ENCODE data around the gene LLGL1. TPM values are rescaled to one million over a fixed set of nuclear protein-coding genes. Genes with fewer than 3 reads are reported as not detected.

LLGL1 gene
- total RNA-seq, 2 donors from 2014 or later = 66.3 to 69.3 TPM

DNA sequence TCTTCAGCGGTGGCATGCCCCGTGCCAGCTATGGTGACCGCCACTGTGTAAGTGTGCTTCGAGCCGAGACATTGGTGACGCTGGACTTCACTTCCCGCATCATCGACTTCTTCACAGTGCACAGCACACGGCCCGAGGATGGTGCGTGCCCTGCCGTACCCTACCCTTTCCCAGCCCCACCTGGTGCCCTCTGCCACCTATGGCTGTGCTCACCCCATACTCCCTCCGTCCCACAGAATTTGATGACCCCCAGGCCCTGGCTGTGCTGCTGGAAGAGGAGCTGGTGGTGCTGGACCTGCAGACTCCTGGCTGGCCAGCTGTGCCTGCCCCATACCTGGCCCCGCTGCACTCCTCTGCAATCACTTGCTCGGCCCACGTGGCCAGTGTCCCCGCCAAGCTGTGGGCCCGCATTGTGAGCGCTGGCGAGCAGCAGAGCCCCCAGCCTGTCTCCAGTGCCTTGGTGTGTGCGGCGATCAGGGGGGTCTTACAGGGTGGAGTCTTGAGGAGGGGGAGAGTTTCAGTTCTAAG is 9.5 kb downstream of the LLGL1 start:
- no peak overlapping the region for H3K9ac ChIP-seq (ENCODE audit: extremely low read depth, low read length, poor library complexity, severe bottlenecking)

DNA sequence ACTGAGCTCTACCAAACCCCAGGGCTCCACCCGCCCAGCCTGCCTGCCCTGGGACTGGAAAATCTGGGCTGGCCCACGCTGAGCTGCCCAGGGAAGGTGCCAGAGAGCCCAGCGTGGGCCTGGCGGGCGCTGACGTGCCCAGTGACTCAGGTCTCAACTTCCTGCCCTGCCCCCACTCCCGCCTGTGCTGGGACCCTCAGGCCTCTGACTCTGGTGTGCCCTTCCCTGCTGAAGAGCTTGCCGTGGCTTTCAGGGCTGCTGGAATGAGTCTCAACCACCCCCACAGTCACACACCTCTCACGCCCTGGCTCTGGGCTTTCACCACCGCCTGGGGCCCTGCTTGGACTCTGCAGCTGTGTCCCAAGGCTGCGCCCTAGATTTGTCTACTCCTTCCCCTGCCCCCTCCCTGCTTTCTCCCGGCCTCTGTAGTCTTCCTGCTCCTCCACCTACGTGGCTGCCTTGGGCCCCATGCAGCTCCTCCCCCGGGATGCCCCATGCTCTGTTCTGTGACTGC is 10.4 kb downstream of the LLGL1 start:
- no peak overlapping the region for H3K4me3 Mint-ChIP-seq
- Histone ChIP-seq H3K27me3 (ENCODE audit: control insufficient read depth, insufficient read depth, low read length, poor library complexity, severe bottlenecking) (no peaks in the 10 kb centered on the region), H3K4me1 (ENCODE audit: control insufficient read depth, insufficient read depth, low read length) (no peaks in the 10 kb centered on the region), H3K9me3 (ENCODE audit: control insufficient read depth, low read length) (no peaks in the 10 kb centered on the region), H3K9ac (ENCODE audit: extremely low read depth, low read length, poor library complexity, severe bottlenecking) (no peak overlapping the region), H3K4me3 (ENCODE audit: low read length) (no peak overlapping the region), H3K27ac (ENCODE audit: low read depth, low read length) (no peak overlapping the region), H3K36me3 (ENCODE audit: control insufficient read depth, insufficient read depth, low read length) (peaks cover 39% of the 10 kb centered on the region)
- TF ChIP-seq, protein P1, sequence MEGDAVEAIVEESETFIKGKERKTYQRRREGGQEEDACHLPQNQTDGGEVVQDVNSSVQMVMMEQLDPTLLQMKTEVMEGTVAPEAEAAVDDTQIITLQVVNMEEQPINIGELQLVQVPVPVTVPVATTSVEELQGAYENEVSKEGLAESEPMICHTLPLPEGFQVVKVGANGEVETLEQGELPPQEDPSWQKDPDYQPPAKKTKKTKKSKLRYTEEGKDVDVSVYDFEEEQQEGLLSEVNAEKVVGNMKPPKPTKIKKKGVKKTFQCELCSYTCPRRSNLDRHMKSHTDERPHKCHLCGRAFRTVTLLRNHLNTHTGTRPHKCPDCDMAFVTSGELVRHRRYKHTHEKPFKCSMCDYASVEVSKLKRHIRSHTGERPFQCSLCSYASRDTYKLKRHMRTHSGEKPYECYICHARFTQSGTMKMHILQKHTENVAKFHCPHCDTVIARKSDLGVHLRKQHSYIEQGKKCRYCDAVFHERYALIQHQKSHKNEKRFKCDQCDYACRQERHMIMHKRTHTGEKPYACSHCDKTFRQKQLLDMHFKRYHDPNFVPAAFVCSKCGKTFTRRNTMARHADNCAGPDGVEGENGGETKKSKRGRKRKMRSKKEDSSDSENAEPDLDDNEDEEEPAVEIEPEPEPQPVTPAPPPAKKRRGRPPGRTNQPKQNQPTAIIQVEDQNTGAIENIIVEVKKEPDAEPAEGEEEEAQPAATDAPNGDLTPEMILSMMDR (conservative IDR thresholded peaks at IDR 0.05) = no peak
- no peaks in the 10 kb centered on the region for H3K4me1 Mint-ChIP-seq
- WGBS, 2 experiments (ENCODE audit: insufficient coverage in 1 of 2, insufficient read length in 1 of 2) = 92 to 95% methylated on average over 10 to 14 of the region's 14 CpGs
- no peak for DNase-seq
- H3K36me3 Mint-ChIP-seq (ENCODE audit: low read depth) = peaks cover 42% of the 10 kb centered on the region
- no peak overlapping the region for H3K27ac Mint-ChIP-seq
- H3K27me3 Mint-ChIP-seq (ENCODE audit: insufficient read depth) = no peaks in the 10 kb centered on the region
- H3K9me3 Mint-ChIP-seq = no peaks in the 10 kb centered on the region

More for the DNA sequence above, 9.5 kb downstream of the LLGL1 start:
- no peaks in the 10 kb centered on the region for H3K27me3 Mint-ChIP-seq (ENCODE audit: insufficient read depth)
- 93 to 96% methylated on average over 15 to 22 of the region's 22 CpGs for WGBS, 2 experiments (ENCODE audit: insufficient coverage in 1 of 2, insufficient read length in 1 of 2)
- H3K4me1 Mint-ChIP-seq = no peaks in the 10 kb centered on the region
- H3K27me3 ChIP-seq (ENCODE audit: control insufficient read depth, insufficient read depth, low read length, poor library complexity, severe bottlenecking) = no peaks in the 10 kb centered on the region
- H3K27ac ChIP-seq (ENCODE audit: low read depth, low read length) = no peak overlapping the region
- no peak overlapping the region for H3K27ac Mint-ChIP-seq
- no peak for DNase-seq
- TF ChIP-seq, protein P1 (conservative IDR thresholded peaks at IDR 0.05) = no peak
- H3K9me3 ChIP-seq (ENCODE audit: control insufficient read depth, low read length) = no peaks in the 10 kb centered on the region
- H3K36me3 ChIP-seq (ENCODE audit: control insufficient read depth, insufficient read depth, low read length) = peaks cover 39% of the 10 kb centered on the region
- H3K4me1 ChIP-seq (ENCODE audit: control insufficient read depth, insufficient read depth, low read length) = no peaks in the 10 kb centered on the region
- H3K9me3 Mint-ChIP-seq = no peaks in the 10 kb centered on the region
- no peak overlapping the region for H3K4me3 ChIP-seq (ENCODE audit: low read length)
- H3K4me3 Mint-ChIP-seq = no peak overlapping the region
- H3K36me3 Mint-ChIP-seq (ENCODE audit: low read depth) = peaks cover 40% of the 10 kb centered on the region

DNA sequence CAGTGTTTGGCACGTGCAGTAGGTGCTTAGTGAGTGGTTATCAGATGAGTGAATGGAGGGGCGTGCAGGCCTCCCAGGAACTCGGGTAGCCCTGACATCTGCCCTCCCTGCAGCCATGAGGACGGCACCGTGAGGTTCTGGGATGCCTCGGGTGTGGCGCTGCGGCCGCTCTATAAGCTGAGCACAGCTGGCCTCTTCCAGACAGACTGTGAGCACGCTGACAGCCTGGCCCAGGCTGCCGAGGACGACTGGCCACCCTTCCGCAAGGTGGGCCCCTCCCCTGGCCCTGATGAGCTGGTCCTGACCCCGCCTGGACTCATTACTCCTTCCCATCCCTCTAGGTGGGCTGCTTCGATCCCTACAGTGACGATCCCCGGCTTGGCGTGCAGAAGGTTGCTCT is 11.1 kb downstream of the LLGL1 start:
- no peak overlapping the region for H3K27ac ChIP-seq (ENCODE audit: low read depth, low read length)
- no peak for DNase-seq
- Mint-ChIP-seq H3K4me3 (no peak overlapping the region), H3K4me1 (no peaks in the 10 kb centered on the region), H3K9me3 (no peaks in the 10 kb centered on the region), H3K27ac (no peak overlapping the region), H3K36me3 (ENCODE audit: low read depth) (peaks cover 41% of the 10 kb centered on the region), H3K27me3 (ENCODE audit: insufficient read depth) (no peaks in the 10 kb centered on the region)
- no peaks in the 10 kb centered on the region for H3K27me3 ChIP-seq (ENCODE audit: control insufficient read depth, insufficient read depth, low read length, poor library complexity, severe bottlenecking)
- H3K9me3 ChIP-seq (ENCODE audit: control insufficient read depth, low read length) = no peaks in the 10 kb centered on the region
- H3K36me3 ChIP-seq (ENCODE audit: control insufficient read depth, insufficient read depth, low read length) = peaks cover 36% of the 10 kb centered on the region
- H3K4me1 ChIP-seq (ENCODE audit: control insufficient read depth, insufficient read depth, low read length) = no peaks in the 10 kb centered on the region
- H3K4me3 ChIP-seq (ENCODE audit: low read length) = no peak overlapping the region
- WGBS, 2 experiments (ENCODE audit: insufficient coverage in 1 of 2, insufficient read length in 1 of 2) = 92 to 99% methylated on average over 8 to 18 of the region's 18 CpGs
- no peak overlapping the region for H3K9ac ChIP-seq (ENCODE audit: extremely low read depth, low read length, poor library complexity, severe bottlenecking)
- TF ChIP-seq, protein P1 (conservative IDR thresholded peaks at IDR 0.05) = no peak

Data from endodermal cell (in vitro differentiated cells).